Neutrophil (primary cell): ENCODE results near the gene DNLZ.

Experiments
- H3K27ac ChIP-seq: fragments of 200-600 bp; sonication (generic); 2 replicates; pipeline ENCODE4 v1.5.1; 2016; ENCODE audit warnings: mild to moderate bottlenecking, moderate library complexity
- H3K27me3 ChIP-seq: fragments of 200-600 bp; sonication (generic); 2 replicates; pipeline ENCODE4 v1.6.0; 2016; ENCODE audit warnings: mild to moderate bottlenecking
- H3K36me3 ChIP-seq: fragments of 200-600 bp; sonication (generic); 2 replicates; pipeline ENCODE4 v1.5.1; 2017
- H3K4me1 ChIP-seq, 2 experiments: fragments of 200-600 bp in 1 of 2; sonication (generic) in 1 of 2; 1 replicate in 1 of 2; 2 replicates in 1 of 2; pipeline versions ENCODE4 v1.5.1 to v1.6.1; 2013 to 2016; ENCODE audit warnings: low read depth in 1 of 2, low read length in 1 of 2, mild to moderate bottlenecking in 1 of 2, moderate library complexity in 1 of 2; ENCODE audit not compliant: control insufficient read depth in 1 of 2, insufficient read depth in 1 of 2
- H3K4me3 ChIP-seq, 2 experiments: fragments of 200-600 bp in 1 of 2; sonication (generic) in 1 of 2; 1 replicate in 1 of 2; 2 replicates in 1 of 2; pipeline ENCODE4 v1.5.1; 2013 to 2016; ENCODE audit warnings: low read depth in 1 of 2, low read length in 1 of 2, mild to moderate bottlenecking in 1 of 2, moderate library complexity in 1 of 2
- H3K9me3 ChIP-seq: fragments of 200-600 bp; sonication (generic); 2 replicates; pipeline ENCODE4 v1.5.1; 2016
- TF ChIP-seq, protein P1 (sequence below): fragments of 200-600 bp; sonication (generic); IDR thresholded peaks from 2 replicates; pipeline ENCODE4 v1.5.1; 2016; ENCODE audit warnings: antibody characterized with exemption

The DNLZ gene

GRCh38 chr9:136333486-136333885 is 30.1 kb downstream of the DNLZ start:
- Histone ChIP-seq H3K27me3 (peaks cover 14% of the 10 kb centered on the region), H3K27ac (no peak overlapping the region), H3K4me1 (no peaks in the 10 kb centered on the region), H3K36me3 (no peaks in the 10 kb centered on the region), H3K9me3 (no peaks in the 10 kb centered on the region), H3K4me3 (no peak overlapping the region)
- TF ChIP-seq, protein P1, sequence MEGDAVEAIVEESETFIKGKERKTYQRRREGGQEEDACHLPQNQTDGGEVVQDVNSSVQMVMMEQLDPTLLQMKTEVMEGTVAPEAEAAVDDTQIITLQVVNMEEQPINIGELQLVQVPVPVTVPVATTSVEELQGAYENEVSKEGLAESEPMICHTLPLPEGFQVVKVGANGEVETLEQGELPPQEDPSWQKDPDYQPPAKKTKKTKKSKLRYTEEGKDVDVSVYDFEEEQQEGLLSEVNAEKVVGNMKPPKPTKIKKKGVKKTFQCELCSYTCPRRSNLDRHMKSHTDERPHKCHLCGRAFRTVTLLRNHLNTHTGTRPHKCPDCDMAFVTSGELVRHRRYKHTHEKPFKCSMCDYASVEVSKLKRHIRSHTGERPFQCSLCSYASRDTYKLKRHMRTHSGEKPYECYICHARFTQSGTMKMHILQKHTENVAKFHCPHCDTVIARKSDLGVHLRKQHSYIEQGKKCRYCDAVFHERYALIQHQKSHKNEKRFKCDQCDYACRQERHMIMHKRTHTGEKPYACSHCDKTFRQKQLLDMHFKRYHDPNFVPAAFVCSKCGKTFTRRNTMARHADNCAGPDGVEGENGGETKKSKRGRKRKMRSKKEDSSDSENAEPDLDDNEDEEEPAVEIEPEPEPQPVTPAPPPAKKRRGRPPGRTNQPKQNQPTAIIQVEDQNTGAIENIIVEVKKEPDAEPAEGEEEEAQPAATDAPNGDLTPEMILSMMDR: no peak

DNA sequence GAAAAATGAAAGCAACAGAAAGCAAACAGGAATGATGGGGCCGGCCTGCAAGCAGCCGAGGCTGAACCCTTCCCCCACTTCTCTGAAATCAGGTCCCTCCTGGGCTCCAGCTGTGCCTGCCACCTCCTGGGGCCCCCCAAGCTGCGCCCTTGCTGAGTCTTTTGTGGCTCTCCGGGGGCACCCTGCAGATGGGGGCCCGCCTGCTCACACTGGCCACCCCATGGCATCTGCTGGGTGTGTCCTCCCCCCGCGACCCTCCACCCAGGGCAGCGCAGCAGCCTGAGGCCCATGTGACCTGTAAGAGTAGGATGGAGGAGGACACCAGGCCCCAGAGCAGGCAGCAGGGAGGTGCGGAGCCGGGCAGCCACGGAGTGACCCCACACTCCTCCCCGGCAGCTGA is 30.5 kb downstream of the DNLZ start:
- Histone ChIP-seq H3K4me3 (no peak overlapping the region), H3K9me3 (no peaks in the 10 kb centered on the region), H3K36me3 (no peaks in the 10 kb centered on the region), H3K27ac (no peak overlapping the region), H3K4me1 (peaks cover 0 to 1% of the 10 kb centered on the region in 2 experiments), H3K27me3 (peaks cover 19% of the 10 kb centered on the region)
- TF ChIP-seq, protein P1: no peak

DNA sequence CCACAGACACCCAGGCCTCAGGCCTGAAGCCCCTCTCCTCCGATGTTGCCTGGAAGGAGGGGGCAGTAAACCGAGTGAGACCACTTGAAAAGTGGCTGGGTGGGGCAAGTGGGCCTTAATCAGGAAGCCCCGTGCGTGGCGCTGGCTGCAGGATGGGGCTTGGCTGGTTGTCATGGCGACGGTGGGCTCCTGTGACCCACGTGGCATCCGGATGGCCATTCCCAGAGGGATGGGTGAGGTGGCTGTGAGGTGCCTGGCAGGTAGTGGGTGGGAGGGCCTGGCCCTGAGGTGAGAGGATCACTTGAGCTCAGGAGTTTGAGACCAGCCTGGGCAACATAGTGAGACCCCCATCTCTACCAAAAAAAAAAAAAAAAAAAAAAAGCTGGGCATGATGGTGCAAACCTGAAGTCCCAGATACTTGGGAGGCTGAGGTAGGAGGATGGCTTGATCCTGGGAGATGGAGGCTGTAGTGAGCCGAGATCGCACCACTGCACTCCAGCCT is 31.0 kb downstream of the DNLZ start:
- no peak overlapping the region for H3K4me3 ChIP-seq
- peaks cover 0 to 6% of the 10 kb centered on the region in 2 experiments for H3K4me1 ChIP-seq
- no peaks in the 10 kb centered on the region for H3K36me3 ChIP-seq
- H3K9me3 ChIP-seq: no peaks in the 10 kb centered on the region
- TF ChIP-seq, protein P1: no peak
- no peak overlapping the region for H3K27ac ChIP-seq
- peaks cover 24% of the 10 kb centered on the region for H3K27me3 ChIP-seq

GRCh38 chr9:136331556-136332481 is 31.7 kb downstream of the DNLZ start:
- no peak overlapping the region for H3K27ac ChIP-seq
- no peak overlapping the region for H3K4me3 ChIP-seq
- TF ChIP-seq, protein P1: no peak
- H3K9me3 ChIP-seq: no peaks in the 10 kb centered on the region
- H3K36me3 ChIP-seq: no peaks in the 10 kb centered on the region
- H3K27me3 ChIP-seq: peaks cover 31% of the 10 kb centered on the region
- H3K4me1 ChIP-seq: peaks cover 0 to 6% of the 10 kb centered on the region in 2 experiments

- Histone ChIP-seq H3K9me3 (no peaks in the 10 kb centered on the region), H3K27me3 (peaks cover 39% of the 10 kb centered on the region), H3K4me3 (no peak overlapping the region), H3K27ac (no peak overlapping the region), H3K4me1 (peaks cover 0 to 6% of the 10 kb centered on the region in 2 experiments), H3K36me3 (no peaks in the 10 kb centered on the region)
- TF ChIP-seq, protein P1: no peak
Measured at GRCh38 chr9:136331030-136331429, 32.5 kb downstream of the DNLZ start.
